Endothelial cell (in vitro differentiated cells): Measurements from ENCODE around the gene TUBG1. TPM values are rescaled to one million over a fixed set of nuclear protein-coding genes. Genes with fewer than 3 reads are reported as not detected.

Experiments used
- DNase-seq: peaks from one replicate; pipeline ENCODE4 v3.0.0; 2021; ENCODE audit warnings: low spot score
- H3K27ac Mint-ChIP-seq: one replicate; pipeline ENCODE4 v1.8.0; 2021; ENCODE audit warnings: mixed read lengths, inconsistent platforms; ENCODE audit not compliant: unreplicated experiment
- H3K27me3 Mint-ChIP-seq: one replicate; pipeline ENCODE4 v1.8.0; 2021; ENCODE audit warnings: mild to moderate bottlenecking, moderate library complexity, mixed read lengths, inconsistent platforms; ENCODE audit not compliant: unreplicated experiment
- H3K36me3 Mint-ChIP-seq: one replicate; pipeline ENCODE4 v1.8.0; 2021; ENCODE audit warnings: mild to moderate bottlenecking, low read depth, mixed read lengths, inconsistent platforms; ENCODE audit not compliant: unreplicated experiment
- H3K4me1 Mint-ChIP-seq: one replicate; pipeline ENCODE4 v1.8.0; 2021; ENCODE audit warnings: mild to moderate bottlenecking, mixed read lengths, inconsistent platforms; ENCODE audit not compliant: unreplicated experiment
- H3K4me3 Mint-ChIP-seq: one replicate; pipeline ENCODE4 v1.8.0; 2021; ENCODE audit warnings: mild to moderate bottlenecking, mixed read lengths, inconsistent platforms; ENCODE audit not compliant: unreplicated experiment
- H3K9me3 Mint-ChIP-seq: one replicate; pipeline ENCODE4 v1.8.0; 2021; ENCODE audit warnings: mixed read lengths, inconsistent platforms; ENCODE audit not compliant: unreplicated experiment
- total RNA-seq: library from RNA; stranded (reverse); fragmentation: NEBNext Ultra II Directional; extraction: Animal tissue kit (Norgen Biotek cat#: 25700); gene quantifications from one replicate; pipeline ENCODE4 v1.2.1, GENCODE V29; 2021; ENCODE audit not compliant: unreplicated experiment
- TF ChIP-seq, protein P1 (sequence below): fragments of 200-600 bp; sonication (generic); IDR thresholded peaks from one replicate; pipeline ENCODE4 v1.5.0; 2021; ENCODE audit warnings: antibody characterized with exemption; ENCODE audit not compliant: unreplicated experiment

TUBG1 gene
- total RNA-seq, 1 donor from 2014 or later, result 54.5 TPM

DNA sequence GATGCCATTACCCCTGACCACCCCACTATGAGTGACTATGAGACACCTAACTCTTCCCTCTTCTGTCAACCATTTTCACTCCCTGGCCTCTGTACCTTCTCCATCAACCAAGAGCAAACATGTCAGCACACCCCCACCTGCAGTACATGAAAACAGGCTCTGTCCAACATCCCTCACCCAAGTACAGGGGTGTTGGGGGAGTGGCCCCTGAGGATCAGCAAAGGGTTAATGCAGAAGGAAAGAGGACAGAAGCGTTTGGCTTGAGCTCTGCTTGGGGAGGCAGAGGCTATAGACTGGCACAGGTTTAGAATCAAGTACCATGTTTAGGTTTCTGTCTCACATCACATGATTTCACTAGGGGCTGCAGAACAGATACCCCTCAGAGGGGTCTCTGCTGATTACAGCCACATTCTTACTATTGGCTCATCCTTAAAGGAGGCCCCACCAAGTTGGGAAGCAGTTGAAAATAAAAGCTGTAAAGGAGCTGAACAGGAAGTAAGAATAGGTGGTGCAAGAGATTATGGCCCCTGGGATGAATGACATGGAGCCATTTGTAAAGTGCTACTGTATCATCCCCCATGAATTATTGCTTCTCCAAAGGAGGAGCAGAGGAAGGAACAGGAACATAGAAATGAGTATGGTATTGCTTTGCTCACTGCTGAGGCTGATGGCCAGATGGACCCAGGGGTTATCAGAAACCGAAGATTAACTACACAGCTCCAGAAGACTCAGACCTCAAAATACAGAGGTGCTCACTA lies 29.5 kb upstream of the TUBG1 start:
- Mint-ChIP-seq H3K4me1 (peaks cover 17% of the 10 kb centered on the region), H3K36me3 (peaks cover 38% of the 10 kb centered on the region)
- TF ChIP-seq, protein P1, sequence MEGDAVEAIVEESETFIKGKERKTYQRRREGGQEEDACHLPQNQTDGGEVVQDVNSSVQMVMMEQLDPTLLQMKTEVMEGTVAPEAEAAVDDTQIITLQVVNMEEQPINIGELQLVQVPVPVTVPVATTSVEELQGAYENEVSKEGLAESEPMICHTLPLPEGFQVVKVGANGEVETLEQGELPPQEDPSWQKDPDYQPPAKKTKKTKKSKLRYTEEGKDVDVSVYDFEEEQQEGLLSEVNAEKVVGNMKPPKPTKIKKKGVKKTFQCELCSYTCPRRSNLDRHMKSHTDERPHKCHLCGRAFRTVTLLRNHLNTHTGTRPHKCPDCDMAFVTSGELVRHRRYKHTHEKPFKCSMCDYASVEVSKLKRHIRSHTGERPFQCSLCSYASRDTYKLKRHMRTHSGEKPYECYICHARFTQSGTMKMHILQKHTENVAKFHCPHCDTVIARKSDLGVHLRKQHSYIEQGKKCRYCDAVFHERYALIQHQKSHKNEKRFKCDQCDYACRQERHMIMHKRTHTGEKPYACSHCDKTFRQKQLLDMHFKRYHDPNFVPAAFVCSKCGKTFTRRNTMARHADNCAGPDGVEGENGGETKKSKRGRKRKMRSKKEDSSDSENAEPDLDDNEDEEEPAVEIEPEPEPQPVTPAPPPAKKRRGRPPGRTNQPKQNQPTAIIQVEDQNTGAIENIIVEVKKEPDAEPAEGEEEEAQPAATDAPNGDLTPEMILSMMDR, result no peak

DNA sequence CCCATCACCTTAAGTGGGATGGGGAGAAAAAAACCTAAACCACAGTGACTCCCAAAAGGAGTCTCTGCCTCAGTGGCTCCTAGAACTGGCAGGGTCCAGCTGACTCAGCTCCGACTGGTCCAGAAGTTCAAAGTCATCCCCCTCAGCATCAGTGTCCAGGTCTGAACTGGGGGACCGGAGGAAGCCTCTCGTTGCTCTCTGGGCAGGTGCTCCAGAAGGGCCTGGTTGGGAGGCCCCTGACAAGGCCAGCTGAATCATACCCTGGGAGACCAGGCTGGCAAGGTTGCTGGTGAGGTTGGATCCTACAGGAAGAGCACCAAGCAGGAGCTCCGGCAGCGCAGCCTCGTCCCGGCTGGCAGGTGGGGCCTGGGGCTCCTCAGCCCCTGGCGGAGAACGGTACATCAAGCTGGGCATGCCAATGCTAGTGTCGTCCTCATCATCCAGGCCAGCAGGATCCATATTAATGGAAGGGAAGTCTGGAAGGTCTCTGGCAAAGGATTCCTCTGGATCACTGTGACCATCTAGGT lies 27.7 kb upstream of the TUBG1 start:
- no peak for DNase-seq
- no peak overlapping the region for H3K4me3 Mint-ChIP-seq
- peaks cover 33% of the 10 kb centered on the region for H3K36me3 Mint-ChIP-seq
- H3K9me3 Mint-ChIP-seq, result no peaks in the 10 kb centered on the region
- TF ChIP-seq, protein P1, result no peak
- H3K27ac Mint-ChIP-seq, result no peak overlapping the region
- H3K27me3 Mint-ChIP-seq, result peaks cover 9% of the 10 kb centered on the region
- peaks cover 12% of the 10 kb centered on the region for H3K4me1 Mint-ChIP-seq

More for the DNA sequence above, 29.5 kb upstream of the TUBG1 start:
- peak overlapping the region; percentile 7 for H3K4me3 Mint-ChIP-seq
- DNase-seq, result no peak
- no peak overlapping the region for H3K27ac Mint-ChIP-seq
- H3K9me3 Mint-ChIP-seq, result no peaks in the 10 kb centered on the region
- H3K27me3 Mint-ChIP-seq, result peaks cover 10% of the 10 kb centered on the region

DNA sequence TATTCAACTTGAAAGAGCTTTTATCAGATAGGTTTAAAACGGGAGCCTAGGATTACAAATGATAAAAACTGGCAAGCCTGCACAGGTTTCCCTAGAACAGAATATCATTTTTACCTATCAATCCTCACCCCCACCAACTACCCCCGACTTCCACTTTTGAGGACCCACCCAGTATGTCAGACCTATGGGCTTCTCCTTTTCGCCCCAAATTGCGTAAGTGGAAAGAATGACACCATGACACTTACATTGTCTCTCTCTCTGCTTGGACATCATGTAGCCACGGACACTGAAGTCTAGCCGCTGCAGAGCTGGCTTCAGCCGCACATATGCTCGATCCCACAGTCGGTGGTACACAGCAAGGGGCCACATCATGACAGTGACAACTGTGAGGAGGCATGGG lies 24.6 kb upstream of the TUBG1 start:
- H3K27me3 Mint-ChIP-seq, result peaks cover 5% of the 10 kb centered on the region
- TF ChIP-seq, protein P1, result no peak
- peak overlapping the region; percentile 23 for H3K4me3 Mint-ChIP-seq
- no peak overlapping the region for H3K27ac Mint-ChIP-seq
- no peaks in the 10 kb centered on the region for H3K4me1 Mint-ChIP-seq
- no peak for DNase-seq
- no peaks in the 10 kb centered on the region for H3K9me3 Mint-ChIP-seq
- peaks cover 41% of the 10 kb centered on the region for H3K36me3 Mint-ChIP-seq

DNA sequence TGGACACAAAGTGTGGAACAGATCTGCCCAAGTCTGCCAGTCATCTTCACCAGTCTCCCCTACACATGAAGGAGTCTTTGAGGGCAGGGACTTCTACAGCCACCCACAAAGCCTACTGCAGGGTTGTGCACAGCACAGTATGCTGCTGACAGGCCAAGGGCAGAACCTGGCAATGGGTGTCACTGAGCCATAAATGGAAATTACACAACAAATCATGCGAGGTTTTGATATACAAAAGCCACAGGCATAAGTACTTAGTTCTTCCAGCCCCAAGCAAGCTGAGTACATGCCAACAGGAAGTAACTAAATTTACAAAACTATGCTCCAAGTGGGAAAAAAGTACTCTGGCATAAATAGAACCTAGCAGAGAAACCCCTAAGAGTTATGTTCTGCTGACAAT lies 24.1 kb upstream of the TUBG1 start:
- H3K9me3 Mint-ChIP-seq, result no peaks in the 10 kb centered on the region
- no peaks in the 10 kb centered on the region for H3K4me1 Mint-ChIP-seq
- H3K27me3 Mint-ChIP-seq, result peaks cover 5% of the 10 kb centered on the region
- peak overlapping the region; percentile 23 for H3K4me3 Mint-ChIP-seq
- TF ChIP-seq, protein P1, result no peak
- H3K36me3 Mint-ChIP-seq, result peaks cover 41% of the 10 kb centered on the region
- no peak for DNase-seq
- no peak overlapping the region for H3K27ac Mint-ChIP-seq
